H1 (cell line): ENCODE data around the gene CSRP3. TPM values are rescaled to one million over a fixed set of nuclear protein-coding genes. Genes with fewer than 3 reads are reported as not detected.

Source experiments
- CTCF ChIA-PET: fragments of 300-600 bp; sonication (Branson Sonifier 250); formaldehyde crosslinking; loops from one replicate; lab custom pipeline; 2021; ENCODE audit not compliant: partially characterized antibody; lab: Charles Lee
- POLR2A ChIA-PET: fragments of 300-600 bp; sonication (Branson Sonifier 250); formaldehyde crosslinking; loops from one replicate; lab custom pipeline; 2021; ENCODE audit warnings: inconsistent platforms; ENCODE audit not compliant: partially characterized antibody; lab: Charles Lee
- DNase-seq, 2 experiments: peaks; one replicate each; pipeline versions ENCODE4 v3.0.0 to v3.0.0-alpha.2; 2010 to 2022; ENCODE audit warnings: low spot score in 2 of 2, low read depth in 1 of 2, mixed read lengths in 1 of 2
- FAIRE-seq: peaks from 2 replicates; lab custom pipeline; 2011; peaks lifted over from hg19 to GRCh38; lab: Jason Lieb, UNC
- H2AFZ ChIP-seq: 2 replicates; pipeline ENCODE4 v1.8.1; 2012; ENCODE audit warnings: low read length, inconsistent platforms
- H2AK5ac ChIP-seq: 2 replicates; pipeline ENCODE4 v1.6.1; 2013; ENCODE audit warnings: low read depth, low read length
- H2BK120ac ChIP-seq: replicated peaks from 2 replicates; pipeline ENCODE3; 2013; ENCODE audit warnings: low read depth, low read length, inconsistent platforms
- H2BK12ac ChIP-seq: 2 replicates; pipeline ENCODE4 v1.6.1; 2013; ENCODE audit warnings: low read depth, low read length
- H2BK15ac ChIP-seq: 2 replicates; pipeline ENCODE4 v1.6.1; 2013; ENCODE audit warnings: low read length
- H2BK20ac ChIP-seq: 2 replicates; pipeline ENCODE4 v1.6.1; 2013; ENCODE audit warnings: low read length
- H2BK5ac ChIP-seq: 2 replicates; pipeline ENCODE4 v1.6.1; 2013; ENCODE audit warnings: low read depth, low read length
- H3K14ac ChIP-seq: 2 replicates; pipeline ENCODE4 v1.6.1; 2013; ENCODE audit warnings: inconsistent platforms; ENCODE audit not compliant: insufficient read length
- H3K18ac ChIP-seq: 2 replicates; pipeline ENCODE4 v1.6.1; 2013; ENCODE audit warnings: low read length; ENCODE audit errors: extremely low read depth
- H3K23ac ChIP-seq: 2 replicates; pipeline ENCODE4 v1.6.1; 2013; ENCODE audit warnings: inconsistent platforms; ENCODE audit not compliant: insufficient read length
- H3K23me2 ChIP-seq: 2 replicates; pipeline ENCODE4 v1.6.1; 2013; ENCODE audit warnings: low read depth, low read length
- H3K27ac ChIP-seq: 2 replicates; pipeline ENCODE4 v1.6.1; 2011; ENCODE audit warnings: low read depth, low read length, inconsistent platforms
- H3K27me3 ChIP-seq, 4 experiments: replicated peaks in 1 of 4; 1 replicate in 1 of 4; 2 replicates in 3 of 4; pipeline versions ENCODE4 v1.6.1 to v1.8.1; 2011 to 2013; ENCODE audit warnings: low read length in 3 of 4, mild to moderate bottlenecking in 3 of 4, inconsistent platforms in 2 of 4, mixed read lengths in 2 of 4, moderate library complexity in 1 of 4; ENCODE audit not compliant: control insufficient read depth in 3 of 4, insufficient read depth in 3 of 4; ENCODE audit errors: extremely low read depth in 1 of 4
- H3K36me3 ChIP-seq, 4 experiments: 2 replicates each; pipeline versions ENCODE4 v1.6.1 to v1.8.1; 2011 to 2013; ENCODE audit warnings: mild to moderate bottlenecking in 4 of 4, low read length in 3 of 4, moderate library complexity in 2 of 4, control low read depth in 1 of 4, inconsistent platforms in 1 of 4; ENCODE audit not compliant: insufficient read depth in 4 of 4, control insufficient read depth in 2 of 4
- H3K4ac ChIP-seq: replicated peaks from 2 replicates; pipeline ENCODE3; 2013; ENCODE audit warnings: low read length, low read depth, mixed read lengths, inconsistent platforms; ENCODE audit not compliant: insufficient read length
- H3K4me1 ChIP-seq, 4 experiments: replicated peaks in 1 of 4; 1 replicate in 1 of 4; 2 replicates in 3 of 4; pipeline versions ENCODE4 v1.6.1 to v1.8.1; 2011 to 2013; ENCODE audit warnings: low read length in 3 of 4, inconsistent platforms in 2 of 4, mixed read lengths in 1 of 4; ENCODE audit not compliant: insufficient read depth in 4 of 4, control insufficient read depth in 3 of 4
- H3K4me2 ChIP-seq, 2 experiments: 2 replicates each; pipeline versions ENCODE4 v1.6.1 to v1.8.1; 2011 to 2013; ENCODE audit warnings: low read depth in 2 of 2, low read length in 2 of 2, control low read depth in 1 of 2, inconsistent platforms in 1 of 2, mild to moderate bottlenecking in 1 of 2; ENCODE audit not compliant: insufficient read depth in 1 of 2
- H3K4me3 ChIP-seq, 4 experiments: fragments of 200-600, 300-600 bp in 1 of 4; sonication (generic), shearing (Covaris generic), sonication (Bioruptor Twin) in 1 of 4; 2 replicates each; pipeline versions ENCODE4 v1.5.1 to v1.8.1; 2011 to 2016; ENCODE audit warnings: low read length in 4 of 4, low read depth in 3 of 4, control low read depth in 2 of 4, inconsistent platforms in 2 of 4, mild to moderate bottlenecking in 2 of 4, mixed read lengths in 1 of 4, moderate library complexity in 1 of 4; ENCODE audit not compliant: insufficient read depth in 2 of 4; ENCODE audit errors: extremely low read depth in 1 of 4
- H3K56ac ChIP-seq: replicated peaks from 2 replicates; pipeline ENCODE3; 2013; ENCODE audit warnings: low read depth, mild to moderate bottlenecking, mixed read lengths, low read length, inconsistent platforms; ENCODE audit not compliant: insufficient read length
- H3K79me1 ChIP-seq: 2 replicates; pipeline ENCODE4 v1.6.1; 2013; ENCODE audit warnings: low read depth, low read length, control low read depth
- H3K79me2 ChIP-seq, 2 experiments: 2 replicates each; pipeline versions ENCODE4 v1.6.1 to v1.8.1; 2012 to 2013; ENCODE audit warnings: low read length in 2 of 2, mild to moderate bottlenecking in 2 of 2, inconsistent platforms in 1 of 2; ENCODE audit not compliant: insufficient read depth in 2 of 2, control insufficient read depth in 1 of 2
- H3K9ac ChIP-seq, 4 experiments: replicated peaks in 1 of 4; 1 replicate in 1 of 4; 2 replicates in 3 of 4; pipeline versions ENCODE4 v1.6.1 to v1.8.1; 2011 to 2013; ENCODE audit warnings: low read depth in 3 of 4, low read length in 3 of 4, control low read depth in 2 of 4, mild to moderate bottlenecking in 2 of 4, moderate library complexity in 2 of 4, inconsistent platforms in 1 of 4; ENCODE audit errors: extremely low read depth in 1 of 4
- H3K9me3 ChIP-seq, 2 experiments: 2 replicates each; pipeline versions ENCODE4 v1.6.1 to v1.8.1; 2012 to 2013; ENCODE audit warnings: mild to moderate bottlenecking in 2 of 2, moderate library complexity in 2 of 2, control low read depth in 1 of 2, inconsistent platforms in 1 of 2, low read depth in 1 of 2, low read length in 1 of 2, mixed read lengths in 1 of 2; ENCODE audit not compliant: insufficient read depth in 2 of 2
- H4K20me1 ChIP-seq, 2 experiments: replicated peaks in 1 of 2; 2 replicates each; pipeline versions ENCODE3 to v1.8.1; 2011 to 2013; ENCODE audit warnings: inconsistent platforms in 2 of 2, low read length in 2 of 2, mild to moderate bottlenecking in 1 of 2; ENCODE audit not compliant: insufficient read depth in 2 of 2, control insufficient read depth in 1 of 2
- H4K5ac ChIP-seq: 2 replicates; pipeline ENCODE4 v1.6.1; 2013; ENCODE audit warnings: low read length, low read depth, mixed read lengths, inconsistent platforms; ENCODE audit not compliant: insufficient read length
- H4K8ac ChIP-seq: 2 replicates; pipeline ENCODE4 v1.8.0; 2013; ENCODE audit warnings: mild to moderate bottlenecking, moderate library complexity, low read length, inconsistent platforms; ENCODE audit not compliant: insufficient read depth; ENCODE audit errors: extremely low read depth
- H4K91ac ChIP-seq: replicated peaks from 2 replicates; pipeline ENCODE3; 2013; ENCODE audit warnings: low read length, mixed read lengths, inconsistent platforms; ENCODE audit not compliant: insufficient read length
- BACH1 ChIP-seq: IDR thresholded peaks from 2 replicates; pipeline ENCODE4 v1.6.1; 2012; ENCODE audit warnings: low read length, improper control_type of control experiment
- CHD2 ChIP-seq: IDR thresholded peaks from 2 replicates; pipeline ENCODE4 v1.6.1; 2012; ENCODE audit warnings: low read length, improper control_type of control experiment
- E2F6 ChIP-seq: IDR thresholded peaks from 2 replicates; pipeline ENCODE4 v1.6.1; 2012; ENCODE audit warnings: inconsistent platforms
- HDAC2 ChIP-seq, 2 experiments: fragments of 300-600 bp in 1 of 2; sonication (generic) in 1 of 2; IDR thresholded peaks; 2 replicates each; pipeline ENCODE4 v1.6.1; 2011 to 2012; ENCODE audit warnings: low read depth in 2 of 2, low read length in 2 of 2, mild to moderate bottlenecking in 2 of 2, moderate library complexity in 2 of 2, borderline replicate concordance in 1 of 2, inconsistent platforms in 1 of 2
- SAP30 ChIP-seq: fragments of 300-600 bp; sonication (generic); IDR thresholded peaks from 2 replicates; pipeline ENCODE4 v1.7.1; 2012; ENCODE audit warnings: low read length, moderate library complexity, mild to moderate bottlenecking, inconsistent platforms; ENCODE audit not compliant: insufficient read depth, insufficient replicate concordance
- SP1 ChIP-seq: IDR thresholded peaks from 2 replicates; pipeline ENCODE4 v1.6.1; 2011; ENCODE audit warnings: low read depth, low read length
- TBP ChIP-seq: IDR thresholded peaks from 2 replicates; pipeline ENCODE4 v1.6.1; 2011; ENCODE audit warnings: low read depth, low read length, improper control_type of control experiment
- TCF12 ChIP-seq: IDR thresholded peaks from 2 replicates; pipeline ENCODE4 v1.6.1; 2011; ENCODE audit warnings: low read depth, mild to moderate bottlenecking, low read length
- USF2 ChIP-seq: IDR thresholded peaks from 2 replicates; pipeline ENCODE4 v1.6.1; 2011; ENCODE audit warnings: low read length, improper control_type of control experiment
- WGBS, 2 experiments: shearing (Covaris generic) in 1 of 2; methylation state at CpG; one replicate each; pipeline versions ENCODE4 v1.1.6 to v1.1.7; 2013 to 2015; ENCODE audit warnings: low lambda C conversion rate in 2 of 2, mixed read lengths in 2 of 2, inconsistent platforms in 1 of 2, low coverage in 1 of 2, missing lambda C conversion rate in 1 of 2; ENCODE audit not compliant: insufficient replicate concordance in 2 of 2, insufficient coverage in 1 of 2, insufficient read length in 1 of 2; ENCODE audit errors: extremely low coverage in 1 of 2, missing lambda C conversion rate in 1 of 2; 5-methylcytosine and 5-hydroxymethylcytosine counted together
- polyA plus RNA-seq, 7 experiments: library from polyadenylated mRNA; depleted of rRNA in 3 of 7; stranded (reverse) in 5 of 7; unstranded in 2 of 7; fragments of >200 nt in 5 of 7; fragments of 200-250 nt in 2 of 7; gene quantifications; 1 replicate in 5 of 7; 2 replicates in 1 of 7; 4 replicates in 1 of 7; pipeline versions ENCODE4 v1.2.1 to v1.2.3, GENCODE V29; 2011 to 2013; ENCODE audit warnings: missing spikeins in 2 of 7, mixed read lengths in 2 of 7
- total RNA-seq: library from RNA; stranded (reverse); fragmentation: NEBNext Ultra II Directional; extraction: Animal tissue kit (Norgen Biotek cat#: 25700); gene quantifications from 2 replicates; pipeline ENCODE4 v1.2.1, GENCODE V29; 2021
- TF ChIP-seq, protein P1 (sequence below), 3 experiments: IDR thresholded peaks; 1 replicate in 2 of 3; 2 replicates in 1 of 3; pipeline versions ENCODE4 v1.5.1 to v1.6.1; 2011; ENCODE audit warnings: low read length in 3 of 3, mild to moderate bottlenecking in 3 of 3, inconsistent platforms in 2 of 3, low read depth in 1 of 3, moderate library complexity in 1 of 3; ENCODE audit not compliant: insufficient read depth in 1 of 3; ENCODE audit errors: control extremely low read depth in 1 of 3

CSRP3 gene
- total and polyA plus RNA-seq, 2 of the 8 experiments (the other 6 are each of a cell fraction or from before 2014, with no cell fraction given) = not detected

- 98% methylated on average over 3 of the region's 3 CpGs; no CpG with 5 or more reads in 1 of the 2 experiments for WGBS, 2 experiments
- Histone ChIP-seq H3K14ac (no peak overlapping the region), H3K18ac (no peak overlapping the region), H3K4me1 (peaks cover 0 to 3% (median 0%) of the 10 kb centered on the region in 4 experiments; a peak in 1 of 7 replicates), H3K56ac (no peak overlapping the region), H4K91ac (no peak overlapping the region), H3K9ac (no peak overlapping the region), H2BK15ac (no peak overlapping the region), H3K23me2 (no peaks in the 10 kb centered on the region), H2AK5ac (no peak overlapping the region), H3K4me2 (no peak overlapping the region), H2AFZ (no peak overlapping the region), H2BK120ac (no peak overlapping the region), H3K79me2 (no peaks in the 10 kb centered on the region), H4K8ac (no peak overlapping the region), H2BK20ac (no peak overlapping the region), H3K4me3 (no peak overlapping the region), H3K4ac (no peak overlapping the region), H2BK5ac (no peak overlapping the region), H3K23ac (no peak overlapping the region), H3K36me3 (peaks cover 0 to 25% (median 13%) of the 10 kb centered on the region in 4 experiments; a peak in 7 of 8 replicates), H4K5ac (no peak overlapping the region), H3K9me3 (no peaks in the 10 kb centered on the region), H4K20me1 (no peaks in the 10 kb centered on the region), H3K27ac (no peak overlapping the region), H3K79me1 (no peaks in the 10 kb centered on the region), H3K27me3 (no peaks in the 10 kb centered on the region), H2BK12ac (no peak overlapping the region)
- FAIRE-seq (no peak), DNase-seq (no peak)
- CTCF ChIA-PET = no interaction called here
- POLR2A ChIA-PET = no interaction called here
- TF ChIP-seq CHD2 = no peak
- no peak for TF ChIP-seq SP1
- TF ChIP-seq BACH1 = no peak
- TF ChIP-seq, protein P1, sequence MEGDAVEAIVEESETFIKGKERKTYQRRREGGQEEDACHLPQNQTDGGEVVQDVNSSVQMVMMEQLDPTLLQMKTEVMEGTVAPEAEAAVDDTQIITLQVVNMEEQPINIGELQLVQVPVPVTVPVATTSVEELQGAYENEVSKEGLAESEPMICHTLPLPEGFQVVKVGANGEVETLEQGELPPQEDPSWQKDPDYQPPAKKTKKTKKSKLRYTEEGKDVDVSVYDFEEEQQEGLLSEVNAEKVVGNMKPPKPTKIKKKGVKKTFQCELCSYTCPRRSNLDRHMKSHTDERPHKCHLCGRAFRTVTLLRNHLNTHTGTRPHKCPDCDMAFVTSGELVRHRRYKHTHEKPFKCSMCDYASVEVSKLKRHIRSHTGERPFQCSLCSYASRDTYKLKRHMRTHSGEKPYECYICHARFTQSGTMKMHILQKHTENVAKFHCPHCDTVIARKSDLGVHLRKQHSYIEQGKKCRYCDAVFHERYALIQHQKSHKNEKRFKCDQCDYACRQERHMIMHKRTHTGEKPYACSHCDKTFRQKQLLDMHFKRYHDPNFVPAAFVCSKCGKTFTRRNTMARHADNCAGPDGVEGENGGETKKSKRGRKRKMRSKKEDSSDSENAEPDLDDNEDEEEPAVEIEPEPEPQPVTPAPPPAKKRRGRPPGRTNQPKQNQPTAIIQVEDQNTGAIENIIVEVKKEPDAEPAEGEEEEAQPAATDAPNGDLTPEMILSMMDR (IDR thresholded peaks at IDR 0.05; ENCODE audit: control extremely low read depth in 1 of 3, insufficient read depth in 1 of 3, low read depth in 1 of 3, low read length in 3 of 3) = no peak
- TF ChIP-seq TBP = no peak
- no peak for TF ChIP-seq SAP30
- no peak for TF ChIP-seq USF2
- TF ChIP-seq HDAC2 (IDR thresholded peaks at IDR 0.05; ENCODE audit: borderline replicate concordance in 1 of 2, low read depth in 2 of 2, low read length in 2 of 2) = no peak
- TF ChIP-seq TCF12 = no peak
- no peak for TF ChIP-seq E2F6
Observed at GRCh38 chr11:19225581-19225980, 23.8 kb upstream of the CSRP3 start.
